ENCODE results near the gene IAPP.
"Not testable (repeated sequence)": the region's sequence is repeated elsewhere in the genome, so short reads cannot be mapped to it uniquely, and the experiment has no call there.

Gene IAPP

GRCh38 chr12:21350975-21351374 is 21.7 kb upstream of the IAPP start:
- H3K4me3 Mint-ChIP-seq, result no peak overlapping the region
- H3K4me1 Mint-ChIP-seq (ENCODE audit: low read depth), result no peaks in the 10 kb centered on the region
- no peak for DNase-seq (ENCODE audit: low spot score)
- H3K36me3 Mint-ChIP-seq (ENCODE audit: low read depth), result no peaks in the 10 kb centered on the region
- peaks cover 10% of the 10 kb centered on the region for H3K27me3 Mint-ChIP-seq (ENCODE audit: low read depth)
- H3K9me3 Mint-ChIP-seq, result no peaks in the 10 kb centered on the region
- H3K27ac Mint-ChIP-seq, result no peak overlapping the region

GRCh38 chr12:21353487-21353886 is 19.2 kb upstream of the IAPP start:
- H3K36me3 Mint-ChIP-seq (ENCODE audit: low read depth), result no peaks in the 10 kb centered on the region
- H3K9me3 Mint-ChIP-seq, result no peaks in the 10 kb centered on the region
- H3K27me3 Mint-ChIP-seq (ENCODE audit: low read depth), result peaks cover 17% of the 10 kb centered on the region
- no peak overlapping the region for H3K4me3 Mint-ChIP-seq
- no peaks in the 10 kb centered on the region for H3K4me1 Mint-ChIP-seq (ENCODE audit: low read depth)
- no peak overlapping the region for H3K27ac Mint-ChIP-seq
- DNase-seq (ENCODE audit: low spot score), result no peak

- no peaks in the 10 kb centered on the region for H3K4me1 Mint-ChIP-seq (ENCODE audit: low read depth)
- no peaks in the 10 kb centered on the region for H3K9me3 Mint-ChIP-seq
- peaks cover 17% of the 10 kb centered on the region for H3K27me3 Mint-ChIP-seq (ENCODE audit: low read depth)
- H3K27ac Mint-ChIP-seq, result no peak overlapping the region
- H3K36me3 Mint-ChIP-seq (ENCODE audit: low read depth), result no peaks in the 10 kb centered on the region
- H3K4me3 Mint-ChIP-seq, result no peak overlapping the region
- DNase-seq (ENCODE audit: low spot score), result no peak
Measured at GRCh38 chr12:21353948-21354347, 18.8 kb upstream of the IAPP start.

GRCh38 chr12:21354641-21355040 is 18.1 kb upstream of the IAPP start:
- no peak for DNase-seq (ENCODE audit: low spot score)
- H3K27me3 Mint-ChIP-seq (ENCODE audit: low read depth), result peaks cover 17% of the 10 kb centered on the region
- H3K4me1 Mint-ChIP-seq (ENCODE audit: low read depth), result no peaks in the 10 kb centered on the region
- H3K4me3 Mint-ChIP-seq, result no peak overlapping the region
- no peak overlapping the region for H3K27ac Mint-ChIP-seq
- H3K9me3 Mint-ChIP-seq, result no peaks in the 10 kb centered on the region
- no peaks in the 10 kb centered on the region for H3K36me3 Mint-ChIP-seq (ENCODE audit: low read depth)

- not testable (repeated sequence) for H3K4me3 Mint-ChIP-seq; H3K4me1 Mint-ChIP-seq (ENCODE audit: low read depth); H3K36me3 Mint-ChIP-seq (ENCODE audit: low read depth); H3K9me3 Mint-ChIP-seq; H3K27me3 Mint-ChIP-seq (ENCODE audit: low read depth); H3K27ac Mint-ChIP-seq; DNase-seq (ENCODE audit: low spot score)
Measured at GRCh38 chr12:21360632-21361031, 12.1 kb upstream of the IAPP start.

GRCh38 chr12:21369141-21369980 is 3.3 kb upstream of the IAPP start:
- H3K4me3 Mint-ChIP-seq, result no peak overlapping the region
- no peak for DNase-seq (ENCODE audit: low spot score)
- H3K27me3 Mint-ChIP-seq (ENCODE audit: low read depth), result peaks cover 5% of the 10 kb centered on the region
- H3K36me3 Mint-ChIP-seq (ENCODE audit: low read depth), result no peaks in the 10 kb centered on the region
- no peak overlapping the region for H3K27ac Mint-ChIP-seq
- peaks cover 2% of the 10 kb centered on the region for H3K4me1 Mint-ChIP-seq (ENCODE audit: low read depth)
- no peaks in the 10 kb centered on the region for H3K9me3 Mint-ChIP-seq

GRCh38 chr12:21370845-21371449 is 1.8 kb upstream of the IAPP start:
- H3K27me3 Mint-ChIP-seq (ENCODE audit: low read depth), result peaks cover 8% of the 10 kb centered on the region
- no peaks in the 10 kb centered on the region for H3K36me3 Mint-ChIP-seq (ENCODE audit: low read depth)
- no peaks in the 10 kb centered on the region for H3K9me3 Mint-ChIP-seq
- H3K4me1 Mint-ChIP-seq (ENCODE audit: low read depth), result peaks cover 2% of the 10 kb centered on the region
- no peak for DNase-seq (ENCODE audit: low spot score)
- H3K27ac Mint-ChIP-seq, result no peak overlapping the region
- H3K4me3 Mint-ChIP-seq, result no peak overlapping the region

GRCh38 chr12:21379218-21379617 is 6.5 kb downstream of the IAPP start:
- peaks cover 15% of the 10 kb centered on the region for H3K27me3 Mint-ChIP-seq (ENCODE audit: low read depth)
- no peaks in the 10 kb centered on the region for H3K36me3 Mint-ChIP-seq (ENCODE audit: low read depth)
- no peak overlapping the region for H3K4me3 Mint-ChIP-seq
- H3K4me1 Mint-ChIP-seq (ENCODE audit: low read depth), result no peaks in the 10 kb centered on the region
- no peak overlapping the region for H3K27ac Mint-ChIP-seq
- DNase-seq (ENCODE audit: low spot score), result no peak
- H3K9me3 Mint-ChIP-seq, result no peaks in the 10 kb centered on the region

- H3K4me1 Mint-ChIP-seq (ENCODE audit: low read depth), result not testable (repeated sequence)
Measured at GRCh38 chr12:21381320-21381719, 8.6 kb downstream of the IAPP start.

GRCh38 chr12:21384261-21384660 is 11.6 kb downstream of the IAPP start:
- H3K4me1 Mint-ChIP-seq (ENCODE audit: low read depth), result no peaks in the 10 kb centered on the region
- H3K4me3 Mint-ChIP-seq, result no peak overlapping the region
- H3K27me3 Mint-ChIP-seq (ENCODE audit: low read depth), result peaks cover 5% of the 10 kb centered on the region
- no peaks in the 10 kb centered on the region for H3K9me3 Mint-ChIP-seq
- no peak for DNase-seq (ENCODE audit: low spot score)
- H3K36me3 Mint-ChIP-seq (ENCODE audit: low read depth), result no peaks in the 10 kb centered on the region
- no peak overlapping the region for H3K27ac Mint-ChIP-seq

More at GRCh38 chr12:21381320-21381719, 8.6 kb downstream of the IAPP start:
- not testable (repeated sequence) for H3K27ac Mint-ChIP-seq; H3K9me3 Mint-ChIP-seq; H3K4me3 Mint-ChIP-seq; H3K36me3 Mint-ChIP-seq (ENCODE audit: low read depth); DNase-seq (ENCODE audit: low spot score)
- peaks cover 10% of the 10 kb centered on the region for H3K27me3 Mint-ChIP-seq (ENCODE audit: low read depth)

- Mint-ChIP-seq H3K36me3 (ENCODE audit: low read depth) (no peaks in the 10 kb centered on the region), H3K4me1 (ENCODE audit: low read depth) (no peaks in the 10 kb centered on the region), H3K27me3 (ENCODE audit: low read depth) (peaks cover 13% of the 10 kb centered on the region), H3K27ac (no peak overlapping the region), H3K4me3 (no peak overlapping the region), H3K9me3 (no peaks in the 10 kb centered on the region)
- no peak for DNase-seq (ENCODE audit: low spot score)
Measured at GRCh38 chr12:21387174-21387573, 14.5 kb downstream of the IAPP start.

GRCh38 chr12:21392384-21392783 is 19.7 kb downstream of the IAPP start:
- Mint-ChIP-seq H3K4me1 (ENCODE audit: low read depth) (no peaks in the 10 kb centered on the region), H3K27ac (no peak overlapping the region), H3K4me3 (no peak overlapping the region), H3K36me3 (ENCODE audit: low read depth) (no peaks in the 10 kb centered on the region), H3K9me3 (no peaks in the 10 kb centered on the region), H3K27me3 (ENCODE audit: low read depth) (peaks cover 16% of the 10 kb centered on the region)
- DNase-seq (ENCODE audit: low spot score), result no peak

- H3K4me1 Mint-ChIP-seq (ENCODE audit: low read depth); H3K27ac Mint-ChIP-seq; H3K9me3 Mint-ChIP-seq; DNase-seq (ENCODE audit: low spot score); H3K4me3 Mint-ChIP-seq; H3K36me3 Mint-ChIP-seq (ENCODE audit: low read depth): not testable (repeated sequence)
- H3K27me3 Mint-ChIP-seq (ENCODE audit: low read depth), result peaks cover 14% of the 10 kb centered on the region
Measured at GRCh38 chr12:21394828-21395626, 22.3 kb downstream of the IAPP start.
